Uterus (tissue), 4 donors: ENCODE results near the gene PLD1. TPM values are rescaled to one million over a fixed set of nuclear protein-coding genes. Genes with fewer than 3 reads are reported as not detected.

Experiments used
- DNase-seq, 2 donors: peaks; one replicate each; pipeline ENCODE4 v3.0.0-alpha.2; 2019 to 2020
- H3K27ac ChIP-seq, 2 donors: fragments of 200-600 bp; sonication (generic); 1 replicate in 1 of 2; 2 replicates in 1 of 2; pipeline ENCODE4 v1.5.1; 2016 to 2018
- H3K27me3 ChIP-seq, 2 donors: fragments of 200-600 bp; sonication (generic); one replicate each; pipeline ENCODE4 v1.5.1; 2018 to 2019; ENCODE audit warnings: control low read depth in 1 of 2
- H3K36me3 ChIP-seq, 2 donors: fragments of 200-600 bp; sonication (generic); one replicate each; pipeline ENCODE4 v1.5.1; 2019; ENCODE audit warnings: control low read depth in 1 of 2
- H3K4me1 ChIP-seq, 2 donors: fragments of 200-600 bp; sonication (generic); one replicate each; pipeline ENCODE4 v1.5.1; 2018 to 2019; ENCODE audit warnings: control low read depth in 1 of 2
- H3K4me3 ChIP-seq, 2 donors: fragments of 200-600 bp; sonication (generic); 1 replicate in 1 of 2; 2 replicates in 1 of 2; pipeline ENCODE4 v1.5.1; 2018 to 2019; ENCODE audit warnings: mild to moderate bottlenecking in 1 of 2
- H3K9me3 ChIP-seq, 2 donors: fragments of 200-600 bp; sonication (generic); one replicate each; pipeline ENCODE4 v1.5.1; 2019; ENCODE audit warnings: control low read depth in 1 of 2
- POLR2A ChIP-seq, 2 donors: fragments of 450-650 bp; IDR thresholded peaks; one replicate each; pipeline ENCODE4 v1.6.1; 2016; ENCODE audit warnings: antibody characterized with exemption in 2 of 2, mild to moderate bottlenecking in 1 of 2, moderate library complexity in 1 of 2
- intact Hi-C: fragments of 100-400 bp; cut with DNase I; formaldehyde crosslinking; loops from one replicate; pipeline ENCODE4 v1.15.1; 2023; ENCODE audit warnings: low total_unique reads
- total RNA-seq, 4 donors: library from RNA; depleted of rRNA in 3 of 4; stranded (reverse); fragments of >200 nt in 3 of 4; gene quantifications; one replicate each; pipeline versions ENCODE4 v1.1.0 to v1.2.4, GENCODE V29; 2014 to 2023
- TF ChIP-seq, protein P1 (sequence below), 4 experiments: fragments of 200-600 bp in 2 of 4; fragments of 450-650 bp in 2 of 4; sonication (generic) in 2 of 4; IDR thresholded peaks; one replicate each; pipeline ENCODE4 v1.5.1; 2016 to 2019; ENCODE audit warnings: antibody characterized with exemption in 4 of 4, mild to moderate bottlenecking in 2 of 4, moderate library complexity in 1 of 4
- donor health status: DM: yes; HTN: yes; CAD: no.

Gene PLD1
- total RNA-seq, 4 donors from 2014 or later, result 15.6 to 94.8 (median 30.8) TPM

DNA sequence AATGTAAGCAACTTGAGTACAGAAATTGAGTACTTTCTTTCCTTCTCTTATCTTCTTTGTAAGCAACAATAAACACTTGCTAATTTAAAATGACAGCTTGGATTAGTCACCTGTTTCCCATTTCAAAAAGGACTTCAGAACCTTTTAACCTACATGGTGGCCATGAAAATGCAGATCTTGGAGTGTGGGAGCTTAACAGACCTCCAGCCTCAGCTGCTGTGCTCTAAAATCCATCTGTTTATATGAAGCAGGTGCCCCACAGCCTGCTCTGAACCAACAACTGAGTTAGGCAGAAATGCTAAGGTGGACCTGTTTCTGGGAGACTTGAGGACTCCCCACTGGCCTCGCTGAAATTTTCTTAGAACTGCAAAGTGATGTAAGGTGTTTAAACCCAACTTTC, 259.0 kb downstream of the PLD1 start:
- Histone ChIP-seq H3K9me3 (no peaks in the 10 kb centered on the region), H3K36me3 (no peaks in the 10 kb centered on the region), H3K27ac (no peak overlapping the region), H3K4me1 (no peaks in the 10 kb centered on the region), H3K4me3 (no peak overlapping the region), H3K27me3 (no peaks in the 10 kb centered on the region)
- intact Hi-C loops, result no loop called here
- DNase-seq, result no peak
- TF ChIP-seq, protein P1, sequence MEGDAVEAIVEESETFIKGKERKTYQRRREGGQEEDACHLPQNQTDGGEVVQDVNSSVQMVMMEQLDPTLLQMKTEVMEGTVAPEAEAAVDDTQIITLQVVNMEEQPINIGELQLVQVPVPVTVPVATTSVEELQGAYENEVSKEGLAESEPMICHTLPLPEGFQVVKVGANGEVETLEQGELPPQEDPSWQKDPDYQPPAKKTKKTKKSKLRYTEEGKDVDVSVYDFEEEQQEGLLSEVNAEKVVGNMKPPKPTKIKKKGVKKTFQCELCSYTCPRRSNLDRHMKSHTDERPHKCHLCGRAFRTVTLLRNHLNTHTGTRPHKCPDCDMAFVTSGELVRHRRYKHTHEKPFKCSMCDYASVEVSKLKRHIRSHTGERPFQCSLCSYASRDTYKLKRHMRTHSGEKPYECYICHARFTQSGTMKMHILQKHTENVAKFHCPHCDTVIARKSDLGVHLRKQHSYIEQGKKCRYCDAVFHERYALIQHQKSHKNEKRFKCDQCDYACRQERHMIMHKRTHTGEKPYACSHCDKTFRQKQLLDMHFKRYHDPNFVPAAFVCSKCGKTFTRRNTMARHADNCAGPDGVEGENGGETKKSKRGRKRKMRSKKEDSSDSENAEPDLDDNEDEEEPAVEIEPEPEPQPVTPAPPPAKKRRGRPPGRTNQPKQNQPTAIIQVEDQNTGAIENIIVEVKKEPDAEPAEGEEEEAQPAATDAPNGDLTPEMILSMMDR (IDR thresholded peaks at IDR 0.05), result no peak
- TF ChIP-seq POLR2A (IDR thresholded peaks at IDR 0.05), result no peak

Other genes starting within 250 kb of the PLD1 start
- gene TMEM212, start 32.9 kb upstream of the PLD1 start, total RNA-seq, result 1 to 10 TPM in 1 of 4 donors, not detected in 3; 1.2 TPM
- gene FNDC3B, start 229.1 kb upstream of the PLD1 start, total RNA-seq, result 100 to 1,000 TPM in 3 of 4 donors, 10 to 100 TPM in 1; 49.7 to 188 (median 165) TPM